ENCODE measurements around the gene MAN1A2.

DNA sequence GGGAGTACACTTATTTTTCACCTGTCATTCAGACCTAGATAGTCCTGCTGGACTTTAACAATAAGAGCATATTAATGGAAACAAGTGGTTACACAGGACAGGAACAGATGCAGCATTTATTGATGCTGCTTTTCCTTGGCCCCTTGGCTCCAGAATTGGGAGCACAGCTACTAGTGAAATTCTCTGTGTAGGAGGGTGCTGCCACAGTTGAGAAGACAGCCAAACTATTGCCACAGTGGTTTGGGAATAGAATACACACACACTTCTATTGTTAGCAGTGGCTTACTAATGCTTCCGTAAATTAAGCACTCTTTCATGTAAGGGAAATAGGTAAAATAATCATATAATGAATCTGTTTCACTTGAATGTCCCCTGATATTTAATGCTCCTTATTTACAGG lies 133.3 kb downstream of the MAN1A2 start:
- TF ChIP-seq MYC (IDR thresholded peaks at IDR 0.05; ENCODE audit: low read depth, low read length) = no peak
- no peak for TF ChIP-seq MYC (CRISPR knock-in tag; IDR thresholded peaks at IDR 0.05; ENCODE audit: borderline replicate concordance, low read depth)
- TF ChIP-seq CBX1 (IDR thresholded peaks at IDR 0.05; ENCODE audit: low read depth) = no peak
- no peak for TF ChIP-seq CHD1 (IDR thresholded peaks at IDR 0.05; ENCODE audit: low read length)
- TF ChIP-seq ESRRB (CRISPR knock-in tag; IDR thresholded peaks at IDR 0.05; ENCODE audit: borderline replicate concordance) = no peak
- TF ChIP-seq JUND (IDR thresholded peaks at IDR 0.05; ENCODE audit: borderline replicate concordance, low read depth, low read length) = no peak
- TF ChIP-seq JUND (tag; IDR thresholded peaks at IDR 0.05; ENCODE audit: borderline replicate concordance, low read depth, low read length) = no peak
- no peak for TF ChIP-seq POLR2AphosphoS2 (IDR thresholded peaks at IDR 0.05; ENCODE audit: low read length)
- no peak for TF ChIP-seq TOE1 (IDR thresholded peaks at IDR 0.05; ENCODE audit: borderline replicate concordance)
- TF ChIP-seq TOE1 (CRISPR knock-in tag; IDR thresholded peaks at IDR 0.05; ENCODE audit: borderline replicate concordance, low read depth) = no peak

Data from K562 (cell line).